Epithelial cell of proximal tubule (primary cell): ENCODE results near the gene BPIFA2. TPM values are rescaled to one million over a fixed set of nuclear protein-coding genes. Genes with fewer than 3 reads are reported as not detected.

Experiments
- DNase-seq: peaks from one replicate; pipeline ENCODE4 v3.0.0-alpha.2; 2011; ENCODE audit warnings: low read depth
- H3K4me3 ChIP-seq: 2 replicates; pipeline ENCODE4 v1.5.1; 2011; ENCODE audit warnings: low read depth, mild to moderate bottlenecking, low read length
- total RNA-seq: library from RNA; depleted of rRNA; stranded (reverse); fragments of >200 nt; gene quantifications from 2 replicates; pipeline ENCODE4 v1.2.3, GENCODE V29; 2015
- TF ChIP-seq, protein P1 (sequence below): conservative IDR thresholded peaks from 2 replicates; pipeline ENCODE4 v1.5.1; 2012; ENCODE audit warnings: low read depth, mild to moderate bottlenecking, low read length

Gene BPIFA2
- total RNA-seq, 1 donor from 2014 or later, result not detected

GRCh38 chr20:33160681-33161080 lies 7.3 kb upstream of the BPIFA2 start:
- no peak for DNase-seq
- TF ChIP-seq, protein P1, sequence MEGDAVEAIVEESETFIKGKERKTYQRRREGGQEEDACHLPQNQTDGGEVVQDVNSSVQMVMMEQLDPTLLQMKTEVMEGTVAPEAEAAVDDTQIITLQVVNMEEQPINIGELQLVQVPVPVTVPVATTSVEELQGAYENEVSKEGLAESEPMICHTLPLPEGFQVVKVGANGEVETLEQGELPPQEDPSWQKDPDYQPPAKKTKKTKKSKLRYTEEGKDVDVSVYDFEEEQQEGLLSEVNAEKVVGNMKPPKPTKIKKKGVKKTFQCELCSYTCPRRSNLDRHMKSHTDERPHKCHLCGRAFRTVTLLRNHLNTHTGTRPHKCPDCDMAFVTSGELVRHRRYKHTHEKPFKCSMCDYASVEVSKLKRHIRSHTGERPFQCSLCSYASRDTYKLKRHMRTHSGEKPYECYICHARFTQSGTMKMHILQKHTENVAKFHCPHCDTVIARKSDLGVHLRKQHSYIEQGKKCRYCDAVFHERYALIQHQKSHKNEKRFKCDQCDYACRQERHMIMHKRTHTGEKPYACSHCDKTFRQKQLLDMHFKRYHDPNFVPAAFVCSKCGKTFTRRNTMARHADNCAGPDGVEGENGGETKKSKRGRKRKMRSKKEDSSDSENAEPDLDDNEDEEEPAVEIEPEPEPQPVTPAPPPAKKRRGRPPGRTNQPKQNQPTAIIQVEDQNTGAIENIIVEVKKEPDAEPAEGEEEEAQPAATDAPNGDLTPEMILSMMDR, result no peak
- H3K4me3 ChIP-seq, result no peak overlapping the region

- DNase-seq, result no peak
- TF ChIP-seq, protein P1, result no peak
- H3K4me3 ChIP-seq, result no peak overlapping the region
These were observed 5.6 kb upstream of the BPIFA2 start for GRCh38 chr20:33162313-33162712.

DNA sequence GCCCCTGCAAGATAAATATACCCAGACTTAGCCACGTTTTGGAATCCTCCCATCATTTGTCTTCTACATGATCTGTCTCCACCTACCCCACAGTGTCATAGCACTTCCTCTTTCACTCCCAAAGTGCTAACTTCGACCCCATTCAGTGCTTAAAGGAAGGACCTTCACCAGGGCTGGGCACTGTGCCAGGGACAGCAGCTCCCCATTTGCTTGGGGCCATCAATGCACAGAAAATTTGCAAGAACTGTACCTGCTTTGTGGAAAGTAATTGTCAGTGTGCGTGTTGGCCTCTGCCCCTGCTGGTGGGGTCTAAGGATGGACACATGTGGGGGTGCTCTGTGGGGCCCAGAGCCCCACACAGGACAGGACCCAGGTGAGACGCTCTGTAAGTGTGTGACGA lies 5.2 kb upstream of the BPIFA2 start:
- TF ChIP-seq, protein P1, result no peak
- no peak for DNase-seq
- no peak overlapping the region for H3K4me3 ChIP-seq

- no peak overlapping the region for H3K4me3 ChIP-seq
- TF ChIP-seq, protein P1, result no peak
- no peak for DNase-seq
These were observed 3.9 kb upstream of the BPIFA2 start for GRCh38 chr20:33163856-33164762.

DNA sequence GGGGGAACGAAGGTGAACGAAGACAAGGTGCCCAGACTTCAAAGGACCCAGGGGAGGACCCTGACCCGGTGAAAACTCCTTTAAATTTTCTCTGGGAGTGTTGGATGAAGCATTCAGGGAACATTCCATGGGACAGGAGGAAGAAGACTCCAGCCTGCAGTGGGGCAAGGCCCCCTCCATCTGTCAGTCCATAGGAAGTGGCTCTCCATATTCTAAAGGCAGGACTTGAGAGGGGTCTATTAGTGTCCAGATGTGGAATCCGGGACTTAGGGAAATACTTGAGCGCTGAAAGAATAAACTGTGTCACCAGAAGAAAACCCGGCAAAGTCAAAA lies 3.2 kb upstream of the BPIFA2 start:
- no peak overlapping the region for H3K4me3 ChIP-seq
- TF ChIP-seq, protein P1, result no peak
- DNase-seq, result no peak

GRCh38 chr20:33165416-33166055 lies 2.4 kb upstream of the BPIFA2 start:
- no peak overlapping the region for H3K4me3 ChIP-seq
- DNase-seq, result no peak
- TF ChIP-seq, protein P1, result no peak
